OCI-LY3 (cell line): Measurements from ENCODE around the gene GALNT18.

Experiments
- H2AFZ ChIP-seq: fragments of 200-600, 300-600 bp; shearing (Covaris generic); 2 replicates; pipeline ENCODE4 v1.6.0; 2014; ENCODE audit warnings: antibody characterized with exemption, low read depth, low read length
- H3K27ac ChIP-seq: fragments of 200-600, 300-600 bp; sonication (generic); 2 replicates; pipeline ENCODE4 v1.5.1; 2014; ENCODE audit warnings: mild to moderate bottlenecking, low read length, moderate library complexity, mixed read lengths
- H3K27me3 ChIP-seq: fragments of 200-600, 300-600 bp; sonication (generic); 2 replicates; pipeline ENCODE4 v1.6.1; 2014; ENCODE audit warnings: low read depth, low read length, mixed read lengths
- H3K36me3 ChIP-seq: fragments of 200-600, 300-600 bp; sonication (generic); replicated peaks from 2 replicates; pipeline ENCODE3; 2014; ENCODE audit warnings: low read depth, low read length, mixed read lengths
- H3K4me1 ChIP-seq: fragments of 300-600, 200-600 bp; sonication (generic); 2 replicates; pipeline ENCODE4 v1.6.1; 2014; ENCODE audit warnings: low read length, mixed read lengths
- H3K4me2 ChIP-seq: fragments of 200-600, 300-600 bp; sonication (generic); 2 replicates; pipeline ENCODE4 v1.6.1; 2014; ENCODE audit warnings: low read length, mixed read lengths
- H3K4me3 ChIP-seq: fragments of 300-600, 200-600 bp; sonication (generic); 2 replicates; pipeline ENCODE4 v1.5.1; 2014; ENCODE audit warnings: antibody characterized with exemption, mild to moderate bottlenecking, low read length, moderate library complexity
- H3K79me2 ChIP-seq: fragments of 300-600, 200-600 bp; shearing (Covaris generic); 2 replicates; pipeline ENCODE4 v1.6.1; 2014; ENCODE audit warnings: mild to moderate bottlenecking, low read length, mixed read lengths
- H3K9ac ChIP-seq: fragments of 300-600, 200-600 bp; shearing (Covaris generic); 2 replicates; pipeline ENCODE4 v1.6.0; 2014; ENCODE audit warnings: mild to moderate bottlenecking, low read length, moderate library complexity
- H3K9me3 ChIP-seq: fragments of 200-600, 300-600 bp; shearing (Covaris generic); 2 replicates; pipeline ENCODE4 v1.6.1; 2014; ENCODE audit warnings: low read length, mixed read lengths; ENCODE audit not compliant: insufficient read depth
- H4K20me1 ChIP-seq: fragments of 200-600, 300-600 bp; sonication (generic); 2 replicates; pipeline ENCODE4 v1.6.1; 2016; ENCODE audit warnings: low read length, mixed read lengths; ENCODE audit not compliant: insufficient read depth
- CTCF ChIP-seq: fragments of 200-600, 300-600 bp; sonication (generic); IDR thresholded peaks from 2 replicates; pipeline ENCODE4 v1.5.1; 2014; ENCODE audit warnings: antibody characterized with exemption, low read length, low read depth
- EZH2phosphoT487 ChIP-seq: fragments of 200-600 bp; shearing (Covaris generic); IDR thresholded peaks from 2 replicates; pipeline ENCODE4 v1.6.1; 2018; ENCODE audit warnings: antibody characterized with exemption, mixed run types, low read depth

The GALNT18 gene

GRCh38 chr11:11302565-11302964 lies 319.2 kb downstream of the GALNT18 start:
- Histone ChIP-seq H3K79me2 (no peaks in the 10 kb centered on the region), H3K36me3 (no peaks in the 10 kb centered on the region), H3K4me3 (no peak overlapping the region), H3K4me2 (no peak overlapping the region), H4K20me1 (no peaks in the 10 kb centered on the region), H3K4me1 (no peaks in the 10 kb centered on the region), H3K9ac (no peak overlapping the region), H3K27ac (no peak overlapping the region), H3K9me3 (no peaks in the 10 kb centered on the region), H2AFZ (no peak overlapping the region), H3K27me3 (peaks cover 12% of the 10 kb centered on the region; the same call in 1 of the 2 replicates)
- TF ChIP-seq EZH2phosphoT487, result no peak
- no peak for TF ChIP-seq CTCF

GRCh38 chr11:11301212-11301611 lies 320.6 kb downstream of the GALNT18 start:
- Histone ChIP-seq H3K4me1 (no peaks in the 10 kb centered on the region), H3K9me3 (no peaks in the 10 kb centered on the region), H2AFZ (no peak overlapping the region), H3K79me2 (no peaks in the 10 kb centered on the region), H4K20me1 (no peaks in the 10 kb centered on the region), H3K27ac (no peak overlapping the region), H3K4me3 (no peak overlapping the region), H3K36me3 (no peaks in the 10 kb centered on the region), H3K27me3 (peaks cover 16% of the 10 kb centered on the region; the same call in 1 of the 2 replicates), H3K9ac (no peak overlapping the region), H3K4me2 (no peak overlapping the region)
- TF ChIP-seq CTCF (no peak), EZH2phosphoT487 (no peak)

- H3K9me3 ChIP-seq, result no peaks in the 10 kb centered on the region
- H3K27ac ChIP-seq, result no peak overlapping the region
- no peaks in the 10 kb centered on the region for H3K4me1 ChIP-seq
- TF ChIP-seq EZH2phosphoT487 (no peak), CTCF (no peak)
- no peak overlapping the region for H3K9ac ChIP-seq
- H4K20me1 ChIP-seq, result no peaks in the 10 kb centered on the region
- H3K79me2 ChIP-seq, result no peaks in the 10 kb centered on the region
- no peak overlapping the region for H3K4me3 ChIP-seq
- H3K27me3 ChIP-seq, result peaks cover 28% of the 10 kb centered on the region; the same call in 1 of the 2 replicates
- no peaks in the 10 kb centered on the region for H3K36me3 ChIP-seq
- no peak overlapping the region for H2AFZ ChIP-seq
- H3K4me2 ChIP-seq, result no peak overlapping the region
Measured at GRCh38 chr11:11297578-11297977, 324.2 kb downstream of the GALNT18 start.

- Histone ChIP-seq H3K4me2 (no peak overlapping the region), H3K4me1 (no peaks in the 10 kb centered on the region), H2AFZ (no peak overlapping the region), H3K27me3 (peaks cover 37% of the 10 kb centered on the region; the same call in 1 of the 2 replicates), H3K79me2 (no peaks in the 10 kb centered on the region), H3K36me3 (no peaks in the 10 kb centered on the region), H3K9ac (no peak overlapping the region), H4K20me1 (no peaks in the 10 kb centered on the region), H3K27ac (no peak overlapping the region), H3K4me3 (no peak overlapping the region), H3K9me3 (no peaks in the 10 kb centered on the region)
- TF ChIP-seq CTCF (no peak), EZH2phosphoT487 (no peak)
Measured at GRCh38 chr11:11296434-11296833, 325.4 kb downstream of the GALNT18 start.
